ENCODE data around the gene HLA-DOB. TPM values are rescaled to one million over a fixed set of nuclear protein-coding genes. Genes with fewer than 3 reads are reported as not detected.

The HLA-DOB gene
- total and polyA plus RNA-seq, 2 of the 13 experiments (the other 11 are each of a cell fraction or from before 2014, with no cell fraction given): not detected

GRCh38 chr6:32818867-32819266 lies 2.1 kb upstream of the HLA-DOB start:
- no peak overlapping the region for H3K4me2 ChIP-seq (ENCODE audit: low read depth, low read length)
- DNase-seq (ENCODE audit: low spot score) (no peak), FAIRE-seq (no peak), ATAC-seq (no peak)
- H3K27ac ChIP-seq (ENCODE audit: extremely low read length, insufficient read depth, low read length): no peak overlapping the region
- no peaks in the 10 kb centered on the region for H3K36me3 ChIP-seq (replicated peaks in 1 of 2; ENCODE audit: control insufficient read depth in 1 of 2, insufficient read depth in 2 of 2, low read length in 2 of 2)
- in situ Hi-C loops (cut with HindIII; ENCODE audit: extremely low pct_ligation_motif_present, low pct_unique_long_range_greater_than_20kb): no loop called here
- H3K27me3 ChIP-seq (ENCODE audit: control insufficient read depth in 1 of 2, insufficient read depth in 2 of 2, low read length in 2 of 2): peaks cover 0 to 14% of the 10 kb centered on the region in 2 experiments; a peak in 2 of 5 replicates
- intact Hi-C loops (cut with micrococcal nuclease; ENCODE audit: unreplicated experiment): no loop called here
- CTCF ChIA-PET (ENCODE audit: low intra/inter-chr PET ratio, low total read pairs): no interaction called here
- WGBS (ENCODE audit: low lambda C conversion rate): 0% methylated on average over 2 of the region's 2 CpGs
- H4K20me1 ChIP-seq (ENCODE audit: insufficient read depth, low read length): no peaks in the 10 kb centered on the region
- H3K9ac ChIP-seq (ENCODE audit: insufficient read depth, low read depth, low read length): no peak overlapping the region
- no peaks in the 10 kb centered on the region for H3K79me2 ChIP-seq (ENCODE audit: insufficient read depth, low read length)
- no peaks in the 10 kb centered on the region for H3K4me1 ChIP-seq (ENCODE audit: insufficient read depth, low read length)
- no peaks in the 10 kb centered on the region for H3K9me3 ChIP-seq (ENCODE audit: low read length)
- H3K4me3 ChIP-seq (replicated peaks in 1 of 3; ENCODE audit: insufficient read depth in 1 of 3, low read depth in 2 of 3, low read length in 3 of 3): no peak overlapping the region
- no peak for TF ChIP-seq MIER2 (CRISPR knock-in tag; IDR thresholded peaks at IDR 0.05)
- no peak for TF ChIP-seq CTCF (CRISPR knock-in tag; IDR thresholded peaks at IDR 0.05)
- TF ChIP-seq ZNF335 (CRISPR knock-in tag; IDR thresholded peaks at IDR 0.05): no peak
- no peak for TF ChIP-seq ZNF75D (CRISPR knock-in tag; IDR thresholded peaks at IDR 0.05; ENCODE audit: borderline replicate concordance)
- TF ChIP-seq SRF (IDR thresholded peaks at IDR 0.05; ENCODE audit: low read depth, low read length): no peak
- no peak for TF ChIP-seq ZNF746 (CRISPR knock-in tag; IDR thresholded peaks at IDR 0.05)
- no peak for TF ChIP-seq SP2 (CRISPR knock-in tag; IDR thresholded peaks at IDR 0.05)
- TF ChIP-seq ZNF619 (CRISPR knock-in tag; IDR thresholded peaks at IDR 0.05): no peak
- TF ChIP-seq ZNF646 (CRISPR knock-in tag; IDR thresholded peaks at IDR 0.05): no peak
- TF ChIP-seq KDM1A (CRISPR knock-in tag; IDR thresholded peaks at IDR 0.05): no peak
- no TSS peak for BruUV-seq (replicated peaks)
- H2AFZ ChIP-seq (ENCODE audit: low read length): no peak overlapping the region
- POLR2A ChIA-PET: no interaction called here

Measured in HepG2 (cell line).